Thyroid gland (tissue), 4 donors: Measurements from ENCODE around the gene GRM6. TPM values are rescaled to one million over a fixed set of nuclear protein-coding genes. Genes with fewer than 3 reads are reported as not detected.
A peak's percentile ranks its signal among the peaks of the same experiment; 100 is the strongest.

ENCODE experiments used
- DNase-seq, 2 donors: peaks; one replicate each; pipeline ENCODE4 v3.0.0-alpha.2; 2019
- H3K27ac ChIP-seq, 3 donors: fragments of 200-600 bp; sonication (generic); 1 replicate in 2 of 3; 2 replicates in 1 of 3; pipeline ENCODE4 v1.5.1; 2016 to 2019; ENCODE audit warnings: mild to moderate bottlenecking in 1 of 3, moderate library complexity in 1 of 3
- H3K27me3 ChIP-seq: fragments of 200-600 bp; sonication (generic); one replicate; pipeline ENCODE4 v1.5.1; 2019
- H3K36me3 ChIP-seq, 2 donors: fragments of 200-600 bp; sonication (generic); one replicate each; pipeline ENCODE4 v1.5.1; 2016 to 2019
- H3K4me1 ChIP-seq, 2 donors: fragments of 200-600 bp; sonication (generic); one replicate each; pipeline ENCODE4 v1.5.1; 2017 to 2019
- H3K4me3 ChIP-seq, 3 donors: fragments of 200-600 bp; sonication (generic); replicated peaks in 1 of 3; 1 replicate in 2 of 3; 2 replicates in 1 of 3; pipeline ENCODE4 v1.5.1; 2016; ENCODE audit warnings: mild to moderate bottlenecking in 1 of 3
- H3K9me3 ChIP-seq: fragments of 200-600 bp; sonication (generic); one replicate; pipeline ENCODE4 v1.5.1; 2017
- POLR2A ChIP-seq, 2 donors: fragments of 450-650 bp; IDR thresholded peaks; one replicate each; pipeline ENCODE4 v1.6.1; 2017; ENCODE audit warnings: antibody characterized with exemption in 2 of 2, mild to moderate bottlenecking in 2 of 2, moderate library complexity in 1 of 2
- WGBS, 2 donors: methylation state at CpG; one replicate each; pipeline ENCODE4 v1.1.5; 2017; 5-methylcytosine and 5-hydroxymethylcytosine counted together
- intact Hi-C: fragments of 100-400 bp; cut with DNase I; formaldehyde crosslinking; loops from one replicate; pipeline ENCODE4 v1.15.1; 2023
- total RNA-seq, 4 donors: library from RNA; depleted of rRNA; stranded (reverse); fragments of >200 nt; gene quantifications; one replicate each; pipeline ENCODE4 v1.2.3, GENCODE V29; 2016
- TF ChIP-seq, protein P1 (sequence below), 6 experiments: fragments of 200-600 bp in 3 of 6; fragments of 450-650 bp in 3 of 6; sonication (generic) in 3 of 6; IDR thresholded peaks; one replicate each; pipeline ENCODE4 v1.5.1; 2016 to 2019; ENCODE audit warnings: antibody characterized with exemption in 6 of 6, mild to moderate bottlenecking in 2 of 6, inconsistent platforms in 1 of 6, moderate library complexity in 1 of 6

GRM6 gene
- total RNA-seq, 4 donors from 2014 or later: not detected

DNA sequence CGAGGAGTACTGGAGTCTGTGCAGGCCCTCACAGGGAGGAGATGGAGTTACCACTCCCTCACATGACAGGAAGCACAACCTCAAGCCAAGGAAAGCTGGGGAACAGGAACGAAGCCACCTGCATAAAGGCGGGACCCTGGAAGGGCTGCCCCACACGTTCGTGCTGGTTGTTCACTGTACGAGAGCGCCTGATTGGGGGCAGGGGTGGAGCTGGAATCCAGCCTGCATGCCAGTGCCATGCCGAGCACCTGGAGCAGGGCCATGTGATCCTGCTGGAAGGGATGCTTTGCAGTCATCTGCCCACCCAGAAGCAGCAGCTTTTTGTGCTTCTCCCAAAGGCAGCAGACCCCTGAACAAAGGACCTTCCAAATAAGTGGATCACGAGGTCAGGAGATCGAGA lies 11.4 kb downstream of the GRM6 start:
- H3K9me3 ChIP-seq: no peaks in the 10 kb centered on the region
- no peak overlapping the region for H3K27ac ChIP-seq
- H3K4me1 ChIP-seq: no peaks in the 10 kb centered on the region
- DNase-seq: no peak
- no peaks in the 10 kb centered on the region for H3K27me3 ChIP-seq
- no peak for TF ChIP-seq POLR2A (IDR thresholded peaks at IDR 0.05)
- TF ChIP-seq, protein P1, sequence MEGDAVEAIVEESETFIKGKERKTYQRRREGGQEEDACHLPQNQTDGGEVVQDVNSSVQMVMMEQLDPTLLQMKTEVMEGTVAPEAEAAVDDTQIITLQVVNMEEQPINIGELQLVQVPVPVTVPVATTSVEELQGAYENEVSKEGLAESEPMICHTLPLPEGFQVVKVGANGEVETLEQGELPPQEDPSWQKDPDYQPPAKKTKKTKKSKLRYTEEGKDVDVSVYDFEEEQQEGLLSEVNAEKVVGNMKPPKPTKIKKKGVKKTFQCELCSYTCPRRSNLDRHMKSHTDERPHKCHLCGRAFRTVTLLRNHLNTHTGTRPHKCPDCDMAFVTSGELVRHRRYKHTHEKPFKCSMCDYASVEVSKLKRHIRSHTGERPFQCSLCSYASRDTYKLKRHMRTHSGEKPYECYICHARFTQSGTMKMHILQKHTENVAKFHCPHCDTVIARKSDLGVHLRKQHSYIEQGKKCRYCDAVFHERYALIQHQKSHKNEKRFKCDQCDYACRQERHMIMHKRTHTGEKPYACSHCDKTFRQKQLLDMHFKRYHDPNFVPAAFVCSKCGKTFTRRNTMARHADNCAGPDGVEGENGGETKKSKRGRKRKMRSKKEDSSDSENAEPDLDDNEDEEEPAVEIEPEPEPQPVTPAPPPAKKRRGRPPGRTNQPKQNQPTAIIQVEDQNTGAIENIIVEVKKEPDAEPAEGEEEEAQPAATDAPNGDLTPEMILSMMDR (IDR thresholded peaks at IDR 0.05): no peak
- no peaks in the 10 kb centered on the region for H3K36me3 ChIP-seq
- WGBS, 2 donors: 96 to 98% methylated on average over 9 to 10 of the region's 10 CpGs
- no peak overlapping the region for H3K4me3 ChIP-seq
- intact Hi-C loops: no loop called here

DNA sequence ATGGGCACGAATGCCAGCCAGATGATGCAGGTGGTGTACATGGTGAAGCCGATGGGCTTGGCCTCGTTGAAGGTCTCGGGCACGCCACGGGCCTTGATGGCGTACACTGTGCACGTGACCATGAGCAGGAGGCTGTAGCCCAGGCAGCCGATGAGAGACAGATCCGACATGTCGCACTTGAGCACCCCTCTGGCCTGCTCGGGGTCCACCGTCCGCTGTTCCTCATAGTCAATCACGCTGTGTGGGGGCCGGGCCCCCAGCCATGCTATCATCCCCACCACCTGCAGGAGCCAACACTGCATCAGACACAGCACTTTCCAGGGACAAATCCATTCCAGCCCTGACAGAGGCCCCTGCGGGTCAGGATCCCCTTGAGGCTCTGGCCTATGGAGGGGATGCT lies 12.2 kb downstream of the GRM6 start:
- H3K27me3 ChIP-seq: no peaks in the 10 kb centered on the region
- H3K27ac ChIP-seq: no peak overlapping the region
- TF ChIP-seq, protein P1 (IDR thresholded peaks at IDR 0.05): no peak
- no peak for TF ChIP-seq POLR2A (IDR thresholded peaks at IDR 0.05)
- H3K4me1 ChIP-seq: no peaks in the 10 kb centered on the region
- H3K36me3 ChIP-seq: no peaks in the 10 kb centered on the region
- H3K4me3 ChIP-seq: no peak overlapping the region
- H3K9me3 ChIP-seq: no peaks in the 10 kb centered on the region
- DNase-seq: no peak
- 89 to 97% methylated on average over 17 of the region's 17 CpGs for WGBS, 2 donors
- intact Hi-C loops: no loop called here

DNA sequence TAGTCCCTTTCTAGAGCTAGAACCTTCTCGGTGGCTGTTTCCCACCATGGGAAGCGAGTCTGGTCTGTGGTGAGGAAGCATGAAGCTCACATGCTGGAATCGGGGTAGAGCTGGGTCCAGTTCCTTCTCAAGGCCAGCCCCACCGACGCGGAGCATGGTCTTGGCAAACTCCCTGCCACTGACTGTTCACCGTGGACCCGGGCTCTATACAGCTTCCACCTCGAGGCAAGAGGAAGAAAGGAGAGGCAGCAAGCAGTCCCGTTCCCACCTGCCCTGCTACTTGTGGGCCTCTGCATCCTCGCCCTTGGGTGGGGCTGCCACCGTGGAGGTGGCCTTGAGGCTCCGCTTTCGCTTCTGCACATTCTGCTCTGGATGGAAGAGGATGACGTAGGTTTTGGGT lies 13.7 kb downstream of the GRM6 start:
- Histone ChIP-seq H3K27ac (no peak overlapping the region), H3K9me3 (no peaks in the 10 kb centered on the region), H3K36me3 (no peaks in the 10 kb centered on the region), H3K4me3 (no peak overlapping the region), H3K4me1 (no peaks in the 10 kb centered on the region), H3K27me3 (no peaks in the 10 kb centered on the region)
- WGBS, 2 donors: 96 to 97% methylated on average over 15 of the region's 15 CpGs
- intact Hi-C loops: no loop called here
- TF ChIP-seq POLR2A (IDR thresholded peaks at IDR 0.05): no peak
- TF ChIP-seq, protein P1 (IDR thresholded peaks at IDR 0.05): no peak
- no peak for DNase-seq

DNA sequence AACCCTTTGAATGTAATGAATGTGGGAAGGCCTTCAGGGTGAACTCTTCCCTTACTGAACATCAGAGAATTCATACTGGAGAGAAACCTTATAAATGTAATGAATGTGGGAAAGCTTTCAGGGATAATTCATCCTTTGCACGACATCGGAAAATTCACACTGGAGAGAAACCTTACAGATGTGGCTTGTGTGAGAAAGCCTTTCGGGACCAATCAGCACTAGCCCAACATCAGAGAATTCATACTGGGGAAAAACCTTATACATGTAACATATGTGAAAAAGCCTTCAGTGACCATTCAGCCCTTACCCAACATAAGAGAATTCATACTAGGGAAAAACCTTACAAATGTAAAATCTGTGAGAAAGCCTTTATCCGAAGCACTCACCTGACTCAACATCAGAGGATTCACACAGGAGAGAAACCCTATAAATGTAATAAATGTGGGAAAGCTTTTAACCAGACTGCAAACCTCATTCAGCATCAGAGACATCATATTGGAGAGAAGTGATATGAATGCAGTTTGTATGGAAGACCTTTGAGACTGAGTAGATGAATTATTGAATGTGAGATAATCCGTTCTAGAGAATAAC lies 29.6 kb downstream of the GRM6 start:
- Histone ChIP-seq H3K36me3 (peaks cover 11 to 25% of the 10 kb centered on the region in 2 donors), H3K4me1 (no peaks in the 10 kb centered on the region), H3K9me3 (peaks cover 10% of the 10 kb centered on the region), H3K27ac (no peak overlapping the region), H3K27me3 (no peaks in the 10 kb centered on the region), H3K4me3 (no peak overlapping the region)
- DNase-seq: no peak
- intact Hi-C loops: loop anchor here (5.0 kb wide), 1 partner anchor 33 kb away; no protein-coding TSS in a partner anchor
- WGBS, 2 donors: 95 to 97% methylated on average over 5 of the region's 5 CpGs
- no peak for TF ChIP-seq POLR2A (IDR thresholded peaks at IDR 0.05)
- TF ChIP-seq, protein P1 (IDR thresholded peaks at IDR 0.05): no peak

DNA sequence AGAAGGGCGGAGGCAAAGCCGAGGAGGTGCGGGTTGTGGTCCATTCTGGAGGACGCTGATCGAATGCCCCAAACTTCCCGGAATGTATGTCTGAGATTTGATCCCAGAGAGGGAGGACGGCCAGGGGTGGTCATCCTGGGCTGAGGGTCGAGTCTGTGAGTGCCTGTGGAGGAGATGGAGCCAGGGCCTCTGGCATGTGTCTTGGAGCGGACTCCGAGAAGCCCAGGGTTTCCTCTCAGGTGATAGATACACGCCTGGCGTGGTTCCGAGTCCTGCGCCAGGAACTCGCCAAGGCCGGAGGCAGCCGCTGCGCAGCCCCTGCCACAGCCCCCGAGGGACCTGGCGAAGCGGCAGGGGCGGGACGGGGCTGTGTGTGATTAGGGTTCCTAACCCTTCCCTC lies 53.8 kb downstream of the GRM6 start:
- Histone ChIP-seq H3K9me3 (no peaks in the 10 kb centered on the region), H3K36me3 (no peaks in the 10 kb centered on the region), H3K27ac (peak overlapping the region in 1 of 3 donors; percentile 53), H3K27me3 (no peaks in the 10 kb centered on the region), H3K4me3 (peak overlapping the region; percentile 25 to 60 (median 48)), H3K4me1 (peaks cover 0 to 7% of the 10 kb centered on the region in 2 donors)
- intact Hi-C loops: no loop called here
- peak; percentile 35 to 51 for DNase-seq
- no peak for TF ChIP-seq POLR2A (IDR thresholded peaks at IDR 0.05)
- TF ChIP-seq, protein P1 (IDR thresholded peaks at IDR 0.05): no peak
- WGBS, 2 donors: 2% methylated on average over 16 of the region's 23 CpGs; no CpG with 5 or more reads in 1 of the 2 donors
